Measurements from ENCODE around the gene PTEN.

PTEN gene

DNA sequence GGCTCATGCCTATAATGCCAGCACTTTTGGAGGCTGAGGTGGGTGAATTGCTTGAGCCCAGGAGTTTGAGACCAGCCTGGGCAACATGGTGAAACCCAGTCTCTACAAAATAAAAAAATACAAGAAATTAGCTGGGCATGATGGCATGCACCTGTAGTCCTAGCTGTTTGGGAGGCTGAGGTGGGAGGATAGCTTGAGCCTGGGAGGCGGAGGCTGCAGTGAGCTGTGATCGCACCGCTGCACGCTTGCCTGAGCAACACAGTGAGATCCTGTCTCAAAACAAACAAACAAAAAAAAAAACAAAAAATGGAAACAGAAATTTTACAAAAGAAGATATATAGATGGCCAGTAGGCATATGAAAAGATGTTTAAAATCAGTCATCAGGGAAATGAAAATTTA is 57.1 kb downstream of the PTEN start:
- no peak for DNase-seq (ENCODE audit: low spot score)

DNA sequence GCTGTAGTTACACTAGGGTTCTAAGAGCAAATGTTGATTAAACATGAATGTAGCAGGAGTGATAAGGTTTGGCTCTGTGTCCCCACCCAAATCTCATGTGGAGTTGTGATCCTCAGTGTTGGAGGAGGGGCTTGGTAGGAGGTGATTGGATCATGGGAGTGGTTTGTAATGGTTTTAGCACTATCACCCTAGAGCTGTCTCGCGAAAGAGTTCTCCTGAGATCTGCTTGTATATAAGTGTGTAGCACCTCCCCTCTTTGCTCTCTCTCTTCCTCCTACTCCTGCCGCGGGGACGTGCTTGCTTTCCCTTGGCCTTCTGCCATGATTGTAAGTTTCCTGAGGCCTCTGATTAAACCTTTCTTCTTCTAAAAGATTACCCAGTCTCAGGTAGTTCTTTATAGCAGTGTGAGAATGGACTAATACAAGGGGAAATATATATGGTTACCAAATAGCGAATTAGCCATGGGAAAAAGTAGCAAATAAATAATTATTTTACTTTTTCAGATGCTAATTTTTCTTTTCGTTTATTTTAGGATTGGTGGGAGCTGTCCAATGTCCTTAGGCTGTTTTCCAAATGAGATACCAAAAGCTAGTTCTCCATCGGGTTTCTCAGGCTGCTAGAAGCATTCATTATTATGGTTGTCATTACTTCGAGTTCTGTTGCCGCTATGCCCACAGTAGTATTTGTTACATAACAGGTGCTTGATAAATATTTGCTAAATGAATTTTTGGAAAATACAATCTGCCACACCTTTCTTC is 58.7 kb downstream of the PTEN start:
- DNase-seq (ENCODE audit: low spot score) = no peak

DNA sequence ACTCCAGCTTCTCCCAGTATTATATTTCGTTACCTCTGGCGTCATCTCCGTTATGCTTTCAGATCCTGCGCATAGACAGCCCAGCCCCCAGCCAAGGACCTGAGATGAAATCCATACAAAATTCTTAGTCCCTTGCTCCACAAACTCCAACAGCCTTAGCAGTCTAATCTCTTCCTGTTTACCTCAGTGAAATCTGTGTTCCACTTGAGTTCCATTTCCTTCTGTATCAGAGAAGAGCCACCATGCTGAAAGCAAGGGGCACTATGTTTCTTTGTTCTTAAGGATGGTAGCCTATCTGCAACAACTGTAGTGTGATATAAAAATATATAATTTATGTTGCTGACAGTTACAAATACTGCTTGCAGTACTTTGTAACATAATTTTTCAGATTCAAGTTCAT is 59.8 kb downstream of the PTEN start:
- no peak for DNase-seq (ENCODE audit: low spot score)

DNA sequence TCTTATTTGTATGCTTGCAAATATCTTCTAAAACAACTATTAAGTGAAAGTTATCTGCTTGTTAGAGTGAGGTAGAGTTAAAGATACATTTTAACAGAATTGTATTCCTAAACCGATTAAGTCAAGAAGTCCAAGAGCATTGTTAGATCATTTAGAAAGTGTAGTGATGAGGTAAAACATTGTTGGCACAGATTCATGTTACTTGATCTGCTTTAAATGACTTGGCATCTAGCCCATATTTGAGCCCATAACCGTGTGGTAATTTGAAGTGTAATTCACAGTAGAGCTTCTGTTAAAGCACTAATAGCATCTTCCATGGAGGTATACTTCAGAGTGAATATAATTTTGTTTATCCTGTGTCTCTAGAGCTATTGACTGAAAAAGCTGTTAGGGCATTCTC is 62.1 kb downstream of the PTEN start:
- DNase-seq (ENCODE audit: low spot score) = no peak

DNA sequence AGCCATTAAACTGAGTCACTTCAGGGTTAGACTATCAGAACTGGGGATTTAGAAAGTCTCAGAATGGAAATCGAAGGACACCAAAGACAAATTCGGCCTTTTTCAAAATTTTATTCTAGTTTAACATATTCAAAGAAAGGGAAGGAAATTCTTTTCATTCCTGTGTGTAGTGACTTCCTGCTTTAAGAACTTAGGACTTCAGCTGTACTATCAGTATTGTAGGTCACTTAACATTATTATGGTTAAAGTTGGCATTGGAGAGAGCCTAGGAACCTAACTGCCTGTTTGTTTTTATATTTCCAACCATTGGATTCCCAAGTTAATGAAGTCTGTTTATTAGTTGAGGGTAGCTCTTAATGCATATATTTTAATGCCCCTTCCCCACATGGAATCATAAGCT is 63.7 kb downstream of the PTEN start:
- DNase-seq (ENCODE audit: low spot score) = no peak

DNA sequence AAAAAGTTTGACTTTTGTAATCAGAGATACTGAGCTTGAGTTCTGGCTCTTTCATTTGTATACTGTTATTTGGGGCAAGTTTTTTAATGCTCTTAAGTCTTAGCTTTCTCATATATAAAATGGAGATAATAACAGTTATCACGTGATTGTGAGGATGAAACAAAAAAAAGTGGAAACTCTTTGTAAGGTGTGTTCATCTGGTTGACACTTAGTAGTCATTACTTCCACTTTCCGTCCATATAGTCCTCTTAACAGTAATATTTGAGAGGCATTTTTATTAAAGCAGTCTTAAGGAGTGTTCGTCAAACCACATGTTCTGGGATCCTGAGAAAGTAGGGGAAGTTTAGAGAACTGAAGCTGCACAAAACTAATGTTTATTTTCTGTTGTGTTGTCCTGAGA is 65.6 kb downstream of the PTEN start:
- DNase-seq (ENCODE audit: low spot score) = no peak

DNA sequence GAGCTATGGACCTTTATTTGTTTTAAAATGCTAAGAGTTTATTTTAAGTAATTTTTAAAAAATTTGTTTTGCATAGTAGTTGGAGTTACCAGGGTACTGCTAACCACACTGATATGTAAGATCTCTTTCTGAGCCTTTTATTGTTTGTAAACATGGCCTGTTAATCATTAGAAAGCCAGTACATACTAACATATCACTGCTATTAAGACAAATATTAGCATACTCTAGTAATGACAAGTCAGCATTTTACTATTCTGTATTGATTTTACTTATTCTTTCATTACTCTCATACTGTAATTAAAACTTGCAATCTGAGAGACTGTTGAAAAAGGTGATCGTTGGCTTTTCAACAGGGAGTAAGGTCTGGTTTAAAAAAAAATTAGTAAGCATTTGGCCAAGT is 66.7 kb downstream of the PTEN start:
- no peak for DNase-seq (ENCODE audit: low spot score)

DNA sequence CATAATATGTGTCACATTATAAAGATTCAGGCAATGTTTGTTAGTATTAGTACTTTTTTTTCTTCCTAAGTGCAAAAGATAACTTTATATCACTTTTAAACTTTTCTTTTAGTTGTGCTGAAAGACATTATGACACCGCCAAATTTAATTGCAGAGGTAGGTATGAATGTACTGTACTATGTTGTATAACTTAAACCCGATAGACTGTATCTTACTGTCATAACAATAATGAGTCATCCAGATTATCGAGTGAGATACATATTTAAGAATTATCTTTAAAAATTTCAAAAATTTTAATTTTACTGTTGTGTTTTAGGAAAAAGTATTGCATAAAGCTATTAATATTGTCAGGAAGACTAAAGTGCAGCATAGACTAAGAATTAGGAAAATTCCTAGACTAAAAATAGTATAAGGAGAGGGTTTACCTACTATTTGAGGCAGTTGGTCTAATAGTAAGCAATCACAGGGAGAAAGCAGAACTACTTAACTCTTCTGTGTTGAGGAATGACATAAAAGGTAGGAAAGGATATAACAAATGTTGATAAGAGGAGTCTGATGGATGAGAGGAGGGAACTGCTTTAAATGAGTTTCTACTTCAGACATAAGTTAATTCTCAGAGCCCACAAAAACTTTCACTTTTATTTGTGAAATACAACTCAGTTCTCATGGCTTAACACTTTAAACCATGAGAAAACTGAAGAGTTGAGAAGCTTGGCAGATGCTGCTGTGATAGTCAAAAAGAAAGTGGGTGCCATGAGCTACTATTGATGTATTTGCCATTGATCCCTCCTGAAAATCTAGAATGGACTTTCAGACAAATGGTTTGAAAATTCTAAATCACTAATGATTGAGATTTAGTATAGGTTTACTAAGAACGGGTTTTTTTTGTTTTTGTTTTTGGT is 67.8 kb downstream of the PTEN start:
- DNase-seq (ENCODE audit: low spot score) = no peak

DNA sequence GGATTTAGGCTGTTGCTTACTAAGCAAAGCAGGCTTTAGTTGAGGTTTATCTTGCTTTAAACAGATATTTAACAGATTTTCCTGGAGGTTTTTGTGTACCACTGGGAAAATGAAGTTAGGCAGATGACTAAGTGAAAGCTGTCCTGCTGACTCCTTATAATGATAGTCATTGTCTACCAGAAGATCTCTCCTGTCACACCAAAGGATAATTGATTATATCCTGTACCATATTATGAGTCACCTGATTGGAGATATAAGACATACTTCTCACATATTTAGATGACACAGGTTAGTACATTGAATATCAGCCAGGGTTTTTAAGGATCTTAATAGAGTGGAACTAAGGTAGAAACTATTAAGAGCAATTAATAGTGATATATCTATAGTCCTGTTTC is 68.4 kb downstream of the PTEN start:
- no peak for DNase-seq (ENCODE audit: low spot score)

DNA sequence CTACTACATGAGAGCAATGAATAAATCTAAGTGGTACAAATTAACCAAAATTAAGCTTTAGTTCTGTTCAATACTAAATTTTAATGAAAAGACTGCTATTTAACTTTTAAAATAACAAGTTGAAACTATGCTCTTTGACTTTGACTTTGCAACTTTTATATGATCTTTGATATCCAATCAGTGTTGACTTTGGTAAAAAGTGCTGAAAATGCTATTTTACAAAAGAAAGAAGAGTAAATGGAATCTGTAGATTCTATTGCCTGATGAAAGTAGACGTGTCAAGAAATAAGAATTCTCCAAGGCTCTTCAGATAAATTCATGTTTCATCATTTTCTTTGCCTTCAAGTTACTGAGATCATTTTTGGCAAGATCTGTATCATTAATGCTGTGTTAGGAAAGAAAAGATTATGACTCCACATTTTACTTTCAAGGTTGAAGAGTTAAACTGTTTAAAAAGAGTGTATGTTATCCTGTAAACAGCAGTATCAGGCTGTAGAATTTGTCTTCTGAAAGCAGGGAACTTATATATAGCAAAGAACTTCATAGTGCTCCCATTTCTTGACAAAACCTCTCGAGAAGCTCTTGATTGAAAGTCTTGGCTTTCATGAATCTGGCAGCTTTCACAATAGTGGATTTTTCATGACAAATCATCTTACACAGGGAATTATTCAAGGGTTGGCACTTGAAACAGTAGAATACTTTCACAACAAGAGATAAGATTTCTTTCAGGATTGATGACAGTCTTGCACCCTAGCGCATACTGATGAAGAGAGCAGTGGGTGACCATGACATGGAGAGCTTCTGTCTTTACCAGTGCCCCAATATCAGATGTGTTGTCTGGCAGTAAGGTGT is 72.1 kb downstream of the PTEN start:
- DNase-seq (ENCODE audit: low spot score) = no peak

DNA sequence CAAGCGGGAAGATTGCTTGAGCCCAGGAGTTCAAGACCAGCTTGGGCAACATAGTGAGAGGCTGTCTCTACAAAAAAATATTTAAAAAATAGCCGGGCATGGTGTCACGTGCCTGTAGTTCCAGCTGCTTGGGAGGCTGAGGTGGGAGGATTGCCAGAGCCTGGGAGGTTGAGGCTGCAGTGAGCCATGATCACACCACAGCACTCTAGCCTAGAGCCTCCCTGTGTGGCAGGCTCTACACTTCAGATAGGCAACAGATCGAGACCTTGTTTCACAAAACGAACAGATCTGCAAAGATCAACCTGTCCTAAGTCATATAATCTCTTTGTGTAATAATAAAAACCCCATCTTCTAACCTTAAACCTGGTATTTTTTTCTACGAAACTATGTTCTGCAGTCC is 76.8 kb downstream of the PTEN start:
- no peak for DNase-seq (ENCODE audit: low spot score)

DNA sequence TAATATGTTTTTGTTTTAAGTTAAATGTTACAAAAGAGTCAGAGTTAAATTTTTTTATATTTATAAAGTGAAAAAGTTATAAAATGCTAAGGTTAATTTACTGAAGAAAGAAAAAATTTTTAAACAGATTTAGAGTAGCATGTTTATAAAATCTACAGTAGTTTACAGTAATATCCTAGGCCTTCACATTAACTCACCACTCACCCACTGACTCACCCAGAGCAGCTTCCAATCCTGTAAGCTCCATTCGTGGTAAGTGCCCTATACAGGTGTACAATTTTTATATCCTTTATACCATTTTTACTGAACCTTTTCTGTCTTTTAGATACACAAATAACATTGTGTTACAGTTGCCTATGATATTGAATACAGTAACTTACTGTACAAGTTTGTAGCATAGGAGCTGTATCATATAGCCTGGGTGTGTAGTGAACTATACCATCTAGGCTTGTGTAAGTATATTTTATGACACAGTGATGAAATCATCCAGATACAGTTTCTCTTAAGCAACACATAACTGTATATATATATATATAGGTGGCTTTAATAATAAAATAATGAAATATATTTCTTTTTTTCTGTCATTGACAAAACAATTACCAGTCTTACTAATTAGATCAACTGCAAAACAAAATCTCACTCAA is 79.6 kb downstream of the PTEN start:
- DNase-seq (ENCODE audit: low spot score) = no peak

DNA sequence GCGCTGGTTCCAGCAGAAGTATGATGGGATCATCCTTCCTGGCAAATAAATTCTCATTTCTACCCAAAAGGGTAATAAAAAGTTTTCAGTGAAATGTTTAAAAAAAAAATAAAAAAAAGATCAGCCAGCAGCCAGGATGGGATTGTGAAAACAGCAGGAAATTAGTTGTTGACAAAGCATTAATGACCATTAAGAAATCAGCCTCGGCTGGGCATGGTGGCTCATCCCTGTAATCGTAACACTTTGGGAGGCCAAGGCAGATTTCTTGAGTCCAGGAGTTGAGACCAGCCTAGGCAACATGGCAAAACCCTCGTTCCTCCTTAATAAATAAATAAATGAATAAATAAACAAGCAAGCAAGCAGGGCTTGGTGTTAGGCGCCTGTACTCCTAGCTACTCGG is 82.6 kb downstream of the PTEN start:
- DNase-seq (ENCODE audit: low spot score) = no peak

DNA sequence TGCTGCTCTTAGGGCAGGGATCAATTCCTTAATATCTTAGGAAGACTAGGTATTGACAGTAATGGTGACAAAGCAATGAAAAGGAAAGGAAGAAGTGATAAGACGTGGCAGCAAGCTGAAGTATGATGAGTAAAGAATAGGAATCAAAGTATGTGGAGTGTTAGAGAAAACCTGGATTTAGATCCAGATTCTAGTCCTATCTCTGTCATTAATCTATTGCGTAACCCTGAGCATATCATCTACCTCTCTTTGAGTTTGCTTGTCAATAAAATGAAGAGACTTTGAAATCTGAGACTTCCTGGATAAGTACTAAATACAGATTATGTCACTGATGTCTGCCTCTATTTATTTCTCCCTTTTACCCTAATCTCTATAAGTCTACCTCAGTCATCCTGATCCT is 89.2 kb downstream of the PTEN start:
- DNase-seq (ENCODE audit: low spot score) = no peak

DNA sequence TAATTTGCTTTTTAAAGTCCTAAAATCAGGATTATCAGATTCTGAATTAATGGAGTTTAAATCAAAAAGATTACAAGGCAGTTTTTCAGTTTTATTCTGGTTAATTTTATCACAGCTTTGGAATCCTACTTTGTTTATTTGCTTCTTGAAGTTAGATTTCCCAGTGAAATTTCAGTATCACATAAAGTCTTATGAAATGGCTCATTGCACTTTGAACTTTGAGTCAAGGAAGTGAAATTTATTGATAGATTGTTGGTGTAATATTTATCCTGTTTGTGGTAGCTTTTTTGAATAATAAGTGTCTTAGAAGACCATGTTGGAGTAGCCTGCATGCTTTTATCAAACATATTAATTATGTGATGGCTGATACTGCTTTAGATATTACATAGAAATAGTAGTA is 92.6 kb downstream of the PTEN start:
- no peak for DNase-seq (ENCODE audit: low spot score)

DNA sequence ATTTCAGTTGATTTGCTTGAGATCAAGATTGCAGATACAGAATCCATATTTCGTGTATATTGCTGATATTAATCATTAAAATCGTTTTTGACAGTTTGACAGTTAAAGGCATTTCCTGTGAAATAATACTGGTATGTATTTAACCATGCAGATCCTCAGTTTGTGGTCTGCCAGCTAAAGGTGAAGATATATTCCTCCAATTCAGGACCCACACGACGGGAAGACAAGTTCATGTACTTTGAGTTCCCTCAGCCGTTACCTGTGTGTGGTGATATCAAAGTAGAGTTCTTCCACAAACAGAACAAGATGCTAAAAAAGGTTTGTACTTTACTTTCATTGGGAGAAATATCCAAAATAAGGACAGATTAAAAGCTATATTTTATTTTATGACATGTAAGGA is 94.3 kb downstream of the PTEN start:
- DNase-seq (ENCODE audit: low spot score) = no peak

DNA sequence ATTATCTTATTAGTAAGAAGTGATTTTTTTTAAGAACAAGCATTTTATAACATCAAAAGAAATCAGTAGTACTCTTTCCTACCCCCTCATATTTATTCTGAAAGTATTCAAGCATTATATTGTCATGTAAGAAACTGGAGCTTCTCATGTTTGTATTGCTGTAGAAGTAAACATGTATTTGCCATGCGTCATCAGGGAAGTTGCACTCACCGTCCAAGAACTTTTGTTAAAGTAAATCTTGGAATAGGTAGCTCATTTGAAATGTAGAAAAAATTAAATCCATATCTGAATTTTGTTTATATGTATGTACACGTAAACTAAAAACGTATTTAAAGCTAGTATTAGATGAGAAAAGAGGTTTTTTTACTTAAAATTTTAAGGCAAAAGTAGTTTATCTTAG is 96.8 kb downstream of the PTEN start:
- no peak for DNase-seq (ENCODE audit: low spot score)

DNA sequence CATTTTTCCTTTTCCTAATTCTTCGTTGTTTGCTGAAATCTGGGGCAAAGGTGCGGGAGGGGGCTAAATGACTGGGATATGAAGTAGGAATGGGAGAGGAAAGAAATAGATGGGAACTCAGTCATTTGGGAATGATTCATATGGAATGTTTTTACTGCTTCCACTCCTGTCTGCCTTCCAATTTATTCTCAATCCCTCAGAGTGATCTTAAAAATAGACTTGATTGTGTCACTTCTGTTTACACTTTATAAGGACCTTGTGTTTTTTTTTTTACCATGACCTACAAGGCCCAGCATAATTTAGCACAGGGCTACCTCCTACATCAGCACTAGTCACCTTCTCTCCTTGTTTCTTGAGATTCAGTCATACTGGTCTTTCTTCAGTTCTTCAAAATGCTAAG is 97.9 kb downstream of the PTEN start:
- no peak for DNase-seq (ENCODE audit: low spot score)

DNA sequence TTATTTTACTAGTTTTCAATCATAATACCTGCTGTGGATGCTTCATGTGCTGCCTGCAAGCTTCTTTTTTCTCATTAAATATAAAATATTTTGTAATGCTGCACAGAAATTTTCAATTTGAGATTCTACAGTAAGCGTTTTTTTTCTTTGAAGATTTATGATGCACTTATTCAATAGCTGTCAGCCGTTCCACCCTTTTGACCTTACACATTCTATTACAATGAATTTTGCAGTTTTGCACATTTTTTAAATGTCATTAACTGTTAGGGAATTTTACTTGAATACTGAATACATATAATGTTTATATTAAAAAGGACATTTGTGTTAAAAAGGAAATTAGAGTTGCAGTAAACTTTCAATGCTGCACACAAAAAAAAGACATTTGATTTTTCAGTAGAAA is 103.0 kb downstream of the PTEN start:
- no peak for DNase-seq (ENCODE audit: low spot score)

DNA sequence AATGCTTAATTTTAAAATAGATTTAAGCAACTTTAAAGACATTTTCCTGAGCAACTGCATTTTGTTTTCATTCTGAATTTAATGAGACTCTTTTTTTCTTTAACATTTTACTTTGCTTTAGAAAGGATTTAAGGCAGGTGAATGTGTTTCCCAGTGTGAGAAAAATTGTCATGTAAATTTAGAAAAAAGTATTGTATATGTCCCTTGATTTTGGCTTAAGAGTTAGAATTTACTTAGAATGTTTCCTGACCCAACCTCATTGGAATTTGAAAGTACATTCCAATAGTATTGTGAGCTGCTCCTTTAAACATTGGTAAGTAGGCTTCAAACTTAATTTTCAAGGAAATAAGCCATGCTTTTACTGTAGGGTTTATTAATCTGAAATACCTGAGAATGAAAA is 110.2 kb downstream of the PTEN start:
- DNase-seq (ENCODE audit: low spot score) = no peak

DNA sequence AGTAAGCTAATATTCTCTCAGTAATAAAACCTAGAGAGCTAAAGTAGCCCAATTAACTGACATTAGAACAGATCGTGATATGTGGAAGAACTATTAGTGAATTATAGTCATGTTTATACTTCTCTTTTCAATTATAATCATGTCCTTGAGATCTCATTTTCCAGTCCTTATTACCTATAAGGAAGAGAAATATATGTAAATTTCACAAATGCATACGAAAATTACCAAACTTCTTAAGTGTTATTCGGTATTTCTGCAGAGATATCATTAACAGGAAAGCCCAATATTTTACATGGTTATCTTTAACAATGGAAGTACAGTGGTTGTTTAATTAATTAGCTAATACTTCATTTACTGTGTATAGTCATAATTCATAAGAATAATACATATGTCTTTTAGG is 110.7 kb downstream of the PTEN start:
- no peak for DNase-seq (ENCODE audit: low spot score)

DNA sequence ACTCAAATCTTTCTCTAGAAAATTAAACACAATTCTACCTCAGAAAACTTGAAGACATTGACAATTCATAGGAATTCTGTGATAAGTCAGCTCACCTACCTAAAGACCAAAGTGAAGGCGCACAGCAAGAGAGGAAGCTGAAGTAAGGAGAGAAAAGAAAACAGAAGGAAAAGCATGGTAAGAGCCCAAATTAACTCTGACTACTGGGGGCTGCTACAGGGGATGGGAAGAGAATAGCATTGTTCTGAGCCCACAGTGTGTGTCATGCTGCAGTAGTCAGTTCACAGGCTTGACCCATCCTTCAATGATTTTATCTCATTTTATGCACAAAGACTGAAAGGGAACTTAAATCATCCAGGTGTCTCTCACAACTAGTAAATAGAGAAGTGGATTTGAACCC is 111.3 kb downstream of the PTEN start:
- no peak for DNase-seq (ENCODE audit: low spot score)

Measured in left forelimb (tissue), 1 donor.